K562 (cell line): ENCODE results near the gene OPCML. TPM values are rescaled to one million over a fixed set of nuclear protein-coding genes. Genes with fewer than 3 reads are reported as not detected.

Source experiments
- ATAC-seq: fragments of 200-7000 bp; cut with Tn5 transposase; 3 replicates; pipeline ENCODE4 v1.9.1; 2020; ENCODE audit warnings: moderate library complexity
- BruUV-seq: library from RNA; stranded (reverse); fragments of 400-500 nt; replicated peaks from 2 replicates; lab custom pipeline; 2021; lab: Mats Ljungman, UMichigan
- CTCF ChIA-PET: fragments of 300-600 bp; formaldehyde crosslinking; extraction: SDS; loops from one replicate; lab custom pipeline; 2021; ENCODE audit warnings: low intra/inter-chr PET ratio; lab: Yijun Ruan, JAX
- POLR2A ChIA-PET: fragments of 300-600, 350-650 bp; sonication (Branson Sonifier 250); formaldehyde crosslinking; extraction: SDS; loops from one replicate; lab custom pipeline; 2021; ENCODE audit warnings: antibody characterized with exemption, inconsistent platforms; lab: Yijun Ruan, JAX
- DNase-seq, 4 experiments: peaks; one replicate each; pipeline versions ENCODE4 v3.0.0 to v3.0.0-alpha.2; 2011 to 2018; ENCODE audit warnings: low spot score in 3 of 4, mixed read lengths in 3 of 4; ENCODE audit errors: extremely low read depth in 1 of 4
- FAIRE-seq: peaks from 2 replicates; lab custom pipeline; 2011; peaks lifted over from hg19 to GRCh38; lab: Jason Lieb, UNC
- H2AFZ ChIP-seq: 2 replicates; pipeline ENCODE4 v1.6.0; 2011; ENCODE audit warnings: low read depth, low read length, control low read depth, inconsistent platforms
- H3K27ac ChIP-seq: fragments of 200-600 bp; 3 replicates; pipeline ENCODE4 v1.8.0; 2011; ENCODE audit warnings: low read depth, mild to moderate bottlenecking, control low read depth, inconsistent platforms, low read length, moderate library complexity, mixed read lengths; ENCODE audit errors: extremely low read depth
- H3K27me3 ChIP-seq, 2 experiments: fragments of 300-600 bp in 1 of 2; 2 replicates in 1 of 2; 3 replicates in 1 of 2; pipeline versions ENCODE4 v1.6.0 to v1.8.0; 2011; ENCODE audit warnings: inconsistent platforms in 2 of 2, low read length in 2 of 2, mild to moderate bottlenecking in 1 of 2, mixed read lengths in 1 of 2, moderate library complexity in 1 of 2; ENCODE audit not compliant: control insufficient read depth in 2 of 2, insufficient read depth in 2 of 2
- H3K36me3 ChIP-seq: fragments of 300-600 bp; 3 replicates; pipeline ENCODE4 v1.8.0; 2011; ENCODE audit warnings: mild to moderate bottlenecking, low read length, inconsistent platforms; ENCODE audit not compliant: control insufficient read depth, insufficient read depth
- H3K4me1 ChIP-seq, 2 experiments: fragments of 200-600 bp in 1 of 2; replicated peaks in 1 of 2; 2 replicates in 1 of 2; 3 replicates in 1 of 2; pipeline versions ENCODE4 v1.5.1 to v1.8.0; 2011; ENCODE audit warnings: inconsistent platforms in 2 of 2, low read length in 2 of 2, mild to moderate bottlenecking in 1 of 2, mixed read lengths in 1 of 2, moderate library complexity in 1 of 2; ENCODE audit not compliant: control insufficient read depth in 2 of 2, insufficient read depth in 2 of 2
- H3K4me2 ChIP-seq: 2 replicates; pipeline ENCODE4 v1.6.1; 2011; ENCODE audit warnings: low read length, control low read depth, inconsistent platforms, mixed read lengths; ENCODE audit not compliant: insufficient read depth
- H3K4me3 ChIP-seq: fragments of 200-600 bp; sonication (generic), shearing (Covaris generic); 2 replicates; pipeline ENCODE4 v1.5.1; 2016; ENCODE audit warnings: control low read depth, inconsistent platforms
- H3K79me2 ChIP-seq: fragments of 200-600 bp; 3 replicates; pipeline ENCODE4 v1.8.0; 2011; ENCODE audit warnings: low read length, inconsistent platforms; ENCODE audit not compliant: control insufficient read depth, insufficient read depth
- H3K9ac ChIP-seq, 2 experiments: 2 replicates each; pipeline versions ENCODE4 v1.6.0 to v1.6.1; 2011; ENCODE audit warnings: low read depth in 2 of 2, low read length in 2 of 2, control low read depth in 1 of 2, inconsistent platforms in 1 of 2, mild to moderate bottlenecking in 1 of 2, mixed read lengths in 1 of 2; ENCODE audit not compliant: insufficient read depth in 1 of 2
- H3K9me1 ChIP-seq: one replicate; pipeline ENCODE4 v1.6.0; 2011; ENCODE audit warnings: inconsistent platforms, mild to moderate bottlenecking, low read length, moderate library complexity; ENCODE audit not compliant: control insufficient read depth, insufficient read depth
- H3K9me3 ChIP-seq: replicated peaks from 2 replicates; pipeline ENCODE4 v1.5.1; 2011; ENCODE audit warnings: low read depth, low read length, inconsistent platforms; ENCODE audit not compliant: control insufficient read depth, insufficient read depth
- H4K20me1 ChIP-seq: replicated peaks from 2 replicates; pipeline ENCODE4 v1.6.1; 2011; ENCODE audit warnings: low read length, inconsistent platforms, mixed read lengths; ENCODE audit not compliant: control insufficient read depth, insufficient read depth
- DMBX1 ChIP-seq: fragments of 250-450 bp; sonication (Bioruptor Pico); IDR thresholded peaks from 2 replicates; pipeline ENCODE4 v1.8.0; 2022; ENCODE audit warnings: inconsistent platforms, mild to moderate bottlenecking, moderate library complexity, borderline replicate concordance
- MTA1 ChIP-seq: fragments of 450-650 bp; IDR thresholded peaks from 2 replicates; pipeline ENCODE4 v1.6.1; 2017; ENCODE audit warnings: borderline replicate concordance
- NFRKB ChIP-seq: fragments of 450-650 bp; IDR thresholded peaks from 2 replicates; pipeline ENCODE4 v1.6.1; 2016; ENCODE audit warnings: low read depth
- SUPT5H ChIP-seq: fragments of 450-650 bp; IDR thresholded peaks from 2 replicates; pipeline ENCODE4 v1.6.1; 2016
- TAF1 ChIP-seq: IDR thresholded peaks from 2 replicates; pipeline ENCODE4 v1.6.1; 2011; ENCODE audit warnings: mild to moderate bottlenecking, low read length, moderate library complexity; ENCODE audit not compliant: insufficient read depth, control insufficient read depth, severe bottlenecking; ENCODE audit errors: extremely low read depth
- WHSC1 ChIP-seq: IDR thresholded peaks from one replicate; pipeline ENCODE4 v1.6.1; 2012; ENCODE audit warnings: low read length, control low read depth, inconsistent platforms
- ZFP30 ChIP-seq: fragments of 250-450 bp; sonication (Bioruptor Pico); IDR thresholded peaks from 2 replicates; pipeline ENCODE4 v1.8.0; 2022; ENCODE audit warnings: moderate library complexity, mild to moderate bottlenecking, inconsistent platforms, borderline replicate concordance
- ZNF197 ChIP-seq: fragments of 200-800 bp; sonication (Bioruptor generic); IDR thresholded peaks from 2 replicates; pipeline ENCODE4 v1.6.1; 2016; ENCODE audit warnings: low read depth, missing genetic modification characterization, missing compliant biosample characterization
- ZNF354B ChIP-seq: fragments of 250-450 bp; sonication (Bioruptor Pico); IDR thresholded peaks from 2 replicates; pipeline ENCODE4 v1.4.0; 2020
- ZNF57 ChIP-seq: fragments of 450-650 bp; formaldehyde crosslinking; IDR thresholded peaks from 2 replicates; pipeline ENCODE4 v1.4.0; 2020; ENCODE audit warnings: mild to moderate bottlenecking, moderate library complexity
- WGBS: fragments of 100-300 bp; shearing (Covaris generic); methylation state at CpG from one replicate; pipeline ENCODE4 v1.1.6; 2016; ENCODE audit warnings: low coverage, mixed read lengths; ENCODE audit not compliant: insufficient coverage; ENCODE audit errors: missing lambda C conversion rate; 5-methylcytosine and 5-hydroxymethylcytosine counted together
- in situ Hi-C: fragments of 300-500 bp; cut with MboI; formaldehyde crosslinking; loops from 4 replicates; pipeline ENCODE4 v1.15.0; 2018; ENCODE audit warnings: inconsistent platforms, mixed read lengths
- intact Hi-C: fragments of 100-400 bp; cut with micrococcal nuclease; formaldehyde crosslinking; loops from 2 replicates; pipeline ENCODE4 v1.14.2; 2022
- polyA plus RNA-seq, 8 experiments: library from polyadenylated mRNA; depleted of rRNA in 4 of 8; stranded (reverse) in 5 of 8; unstranded in 3 of 8; fragments of >200 nt; fragmentation: Nextera tagmentation in 2 of 8; fragmentation: Illumina TruSeq in 1 of 8; extraction: Ambion mirVana in 2 of 8; extraction: Trizol in 1 of 8; gene quantifications; 2 replicates each; pipeline versions ENCODE4 v1.2.1 to v1.2.3, GENCODE V29; 2011 to 2014; ENCODE audit warnings: inconsistent platforms in 1 of 8, missing spikeins in 1 of 8
- total RNA-seq, 7 experiments: library from RNA; depleted of rRNA in 6 of 7; stranded (reverse); fragments of >200 nt in 6 of 7; fragmentation: Illumina TruSeq in 2 of 7; extraction: Trizol in 2 of 7; gene quantifications; 2 replicates each; pipeline versions ENCODE4 v1.2.1 to v1.2.3, GENCODE V29; 2011 to 2021; ENCODE audit warnings: low replicate concordance in 1 of 7
- TF ChIP-seq, protein P1 (sequence below): fragments of 450-650 bp; IDR thresholded peaks from 2 replicates; pipeline ENCODE4 v1.6.1; 2016; ENCODE audit warnings: low read depth
- TF ChIP-seq, protein P2 (sequence below): fragments of 450-650 bp; conservative IDR thresholded peaks from 2 replicates; pipeline ENCODE4 v1.6.1; 2016; ENCODE audit warnings: missing genetic modification characterization, low read depth, mild to moderate bottlenecking, missing compliant biosample characterization, moderate library complexity
- TF ChIP-seq, protein P3 (sequence below): fragments of 450-650 bp; formaldehyde crosslinking; IDR thresholded peaks from 2 replicates; pipeline ENCODE4 v1.4.0; 2022; ENCODE audit warnings: missing genetic modification characterization

The OPCML gene
- total and polyA plus RNA-seq, 9 of the 15 experiments (the other 6 are each of a cell fraction or from before 2014, with no cell fraction given): not detected

DNA sequence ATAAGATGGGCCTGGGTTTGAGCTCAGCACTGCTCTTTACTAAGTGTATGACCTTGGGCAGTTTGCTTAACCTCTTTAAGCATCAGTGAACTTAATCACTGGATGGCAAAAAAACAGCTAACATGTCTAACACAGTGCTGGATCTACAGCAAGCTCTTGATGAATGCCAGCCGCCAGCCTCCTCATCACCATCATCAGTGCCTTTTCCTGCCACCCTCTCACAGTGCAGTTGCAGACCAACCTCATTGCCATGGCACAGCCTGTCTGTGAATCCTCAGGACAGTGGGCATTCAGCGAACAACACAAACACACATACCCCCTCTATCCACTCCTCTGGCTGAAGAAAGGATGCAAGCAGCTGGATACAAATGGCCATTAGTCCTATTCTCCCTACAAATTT lies 133.0 kb downstream of the OPCML start:
- ATAC-seq (no peak), DNase-seq (no peak), FAIRE-seq (no peak)
- H3K9me1 ChIP-seq: no peaks in the 10 kb centered on the region
- intact Hi-C loops: no loop called here
- WGBS: 4% methylated on average over 2 of the region's 2 CpGs
- H3K9ac ChIP-seq: no peak overlapping the region
- H3K4me1 ChIP-seq: no peaks in the 10 kb centered on the region
- POLR2A ChIA-PET: no interaction called here
- no peak overlapping the region for H3K4me2 ChIP-seq
- no peaks in the 10 kb centered on the region for H4K20me1 ChIP-seq
- no peaks in the 10 kb centered on the region for H3K36me3 ChIP-seq
- no peak overlapping the region for H3K4me3 ChIP-seq
- H3K79me2 ChIP-seq: no peaks in the 10 kb centered on the region
- CTCF ChIA-PET: no interaction called here
- no peak overlapping the region for H3K27ac ChIP-seq
- H3K9me3 ChIP-seq: no peaks in the 10 kb centered on the region
- no peak overlapping the region for H2AFZ ChIP-seq
- in situ Hi-C loops: no loop called here
- H3K27me3 ChIP-seq: no peaks in the 10 kb centered on the region
- no TSS peak for BruUV-seq
- TF ChIP-seq, protein P1, sequence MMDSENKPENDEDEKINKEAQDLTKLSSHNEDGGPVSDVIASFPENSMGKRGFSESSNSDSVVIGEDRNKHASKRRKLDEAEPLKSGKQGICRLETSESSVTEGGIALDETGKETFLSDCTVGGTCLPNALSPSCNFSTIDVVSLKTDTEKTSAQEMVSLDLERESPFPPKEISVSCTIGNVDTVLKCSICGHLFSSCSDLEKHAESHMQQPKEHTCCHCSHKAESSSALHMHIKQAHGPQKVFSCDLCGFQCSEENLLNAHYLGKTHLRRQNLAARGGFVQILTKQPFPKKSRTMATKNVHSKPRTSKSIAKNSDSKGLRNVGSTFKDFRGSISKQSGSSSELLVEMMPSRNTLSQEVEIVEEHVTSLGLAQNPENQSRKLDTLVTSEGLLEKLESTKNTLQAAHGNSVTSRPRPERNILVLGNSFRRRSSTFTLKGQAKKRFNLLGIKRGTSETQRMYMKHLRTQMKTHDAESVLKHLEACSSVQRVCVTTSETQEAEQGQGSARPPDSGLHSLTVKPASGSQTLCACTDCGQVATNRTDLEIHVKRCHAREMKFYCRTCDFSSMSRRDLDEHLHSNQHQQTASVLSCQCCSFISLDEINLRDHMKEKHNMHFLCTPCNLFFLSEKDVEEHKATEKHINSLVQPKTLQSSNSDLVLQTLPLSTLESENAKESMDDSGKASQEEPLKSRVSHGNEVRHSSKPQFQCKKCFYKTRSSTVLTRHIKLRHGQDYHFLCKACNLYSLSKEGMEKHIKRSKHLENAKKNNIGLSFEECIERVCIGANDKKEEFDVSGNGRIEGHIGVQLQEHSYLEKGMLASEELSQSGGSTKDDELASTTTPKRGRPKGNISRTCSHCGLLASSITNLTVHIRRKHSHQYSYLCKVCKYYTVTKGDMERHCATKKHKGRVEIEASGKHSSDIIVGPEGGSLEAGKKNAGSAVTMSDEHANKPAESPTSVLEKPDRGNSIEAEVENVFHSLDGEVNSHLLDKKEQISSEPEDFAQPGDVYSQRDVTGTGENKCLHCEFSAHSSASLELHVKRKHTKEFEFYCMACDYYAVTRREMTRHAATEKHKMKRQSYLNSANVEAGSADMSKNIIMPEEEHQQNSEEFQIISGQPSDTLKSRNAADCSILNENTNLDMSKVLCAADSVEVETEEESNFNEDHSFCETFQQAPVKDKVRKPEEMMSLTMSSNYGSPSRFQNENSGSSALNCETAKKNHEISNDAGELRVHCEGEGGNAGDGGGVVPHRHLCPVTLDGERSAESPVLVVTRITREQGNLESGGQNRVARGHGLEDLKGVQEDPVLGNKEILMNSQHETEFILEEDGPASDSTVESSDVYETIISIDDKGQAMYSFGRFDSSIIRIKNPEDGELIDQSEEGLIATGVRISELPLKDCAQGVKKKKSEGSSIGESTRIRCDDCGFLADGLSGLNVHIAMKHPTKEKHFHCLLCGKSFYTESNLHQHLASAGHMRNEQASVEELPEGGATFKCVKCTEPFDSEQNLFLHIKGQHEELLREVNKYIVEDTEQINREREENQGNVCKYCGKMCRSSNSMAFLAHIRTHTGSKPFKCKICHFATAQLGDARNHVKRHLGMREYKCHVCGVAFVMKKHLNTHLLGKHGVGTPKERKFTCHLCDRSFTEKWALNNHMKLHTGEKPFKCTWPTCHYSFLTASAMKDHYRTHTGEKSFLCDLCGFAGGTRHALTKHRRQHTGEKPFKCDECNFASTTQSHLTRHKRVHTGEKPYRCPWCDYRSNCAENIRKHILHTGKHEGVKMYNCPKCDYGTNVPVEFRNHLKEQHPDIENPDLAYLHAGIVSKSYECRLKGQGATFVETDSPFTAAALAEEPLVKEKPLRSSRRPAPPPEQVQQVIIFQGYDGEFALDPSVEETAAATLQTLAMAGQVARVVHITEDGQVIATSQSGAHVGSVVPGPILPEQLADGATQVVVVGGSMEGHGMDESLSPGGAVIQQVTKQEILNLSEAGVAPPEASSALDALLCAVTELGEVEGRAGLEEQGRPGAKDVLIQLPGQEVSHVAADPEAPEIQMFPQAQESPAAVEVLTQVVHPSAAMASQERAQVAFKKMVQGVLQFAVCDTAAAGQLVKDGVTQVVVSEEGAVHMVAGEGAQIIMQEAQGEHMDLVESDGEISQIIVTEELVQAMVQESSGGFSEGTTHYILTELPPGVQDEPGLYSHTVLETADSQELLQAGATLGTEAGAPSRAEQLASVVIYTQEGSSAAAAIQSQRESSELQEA: no peak
- TF ChIP-seq ZNF57 (CRISPR knock-in tag): no peak
- TF ChIP-seq MTA1: no peak
- TF ChIP-seq, protein P2, sequence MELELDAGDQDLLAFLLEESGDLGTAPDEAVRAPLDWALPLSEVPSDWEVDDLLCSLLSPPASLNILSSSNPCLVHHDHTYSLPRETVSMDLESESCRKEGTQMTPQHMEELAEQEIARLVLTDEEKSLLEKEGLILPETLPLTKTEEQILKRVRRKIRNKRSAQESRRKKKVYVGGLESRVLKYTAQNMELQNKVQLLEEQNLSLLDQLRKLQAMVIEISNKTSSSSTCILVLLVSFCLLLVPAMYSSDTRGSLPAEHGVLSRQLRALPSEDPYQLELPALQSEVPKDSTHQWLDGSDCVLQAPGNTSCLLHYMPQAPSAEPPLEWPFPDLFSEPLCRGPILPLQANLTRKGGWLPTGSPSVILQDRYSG (tag): no peak
- TF ChIP-seq DMBX1: no peak
- no peak for TF ChIP-seq WHSC1
- no peak for TF ChIP-seq NFRKB
- TF ChIP-seq ZFP30 (CRISPR knock-in tag): no peak
- TF ChIP-seq, protein P3, sequence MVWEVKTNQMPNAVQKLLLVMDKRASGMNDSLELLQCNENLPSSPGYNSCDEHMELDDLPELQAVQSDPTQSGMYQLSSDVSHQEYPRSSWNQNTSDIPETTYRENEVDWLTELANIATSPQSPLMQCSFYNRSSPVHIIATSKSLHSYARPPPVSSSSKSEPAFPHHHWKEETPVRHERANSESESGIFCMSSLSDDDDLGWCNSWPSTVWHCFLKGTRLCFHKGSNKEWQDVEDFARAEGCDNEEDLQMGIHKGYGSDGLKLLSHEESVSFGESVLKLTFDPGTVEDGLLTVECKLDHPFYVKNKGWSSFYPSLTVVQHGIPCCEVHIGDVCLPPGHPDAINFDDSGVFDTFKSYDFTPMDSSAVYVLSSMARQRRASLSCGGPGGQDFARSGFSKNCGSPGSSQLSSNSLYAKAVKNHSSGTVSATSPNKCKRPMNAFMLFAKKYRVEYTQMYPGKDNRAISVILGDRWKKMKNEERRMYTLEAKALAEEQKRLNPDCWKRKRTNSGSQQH (CRISPR knock-in tag): no peak
- no peak for TF ChIP-seq ZNF197 (CRISPR knock-in tag)
- TF ChIP-seq ZNF354B (CRISPR knock-in tag): no peak
- TF ChIP-seq TAF1: no peak
- no peak for TF ChIP-seq SUPT5H
